NCI-H2081 (cell line): ENCODE results near the gene IGSF9B.

ENCODE experiments used
- DNase-seq, 2 experiments: peaks; one replicate each; lab custom pipeline; 2025; lab: John Stamatoyannopoulos, UW

The IGSF9B gene

DNA sequence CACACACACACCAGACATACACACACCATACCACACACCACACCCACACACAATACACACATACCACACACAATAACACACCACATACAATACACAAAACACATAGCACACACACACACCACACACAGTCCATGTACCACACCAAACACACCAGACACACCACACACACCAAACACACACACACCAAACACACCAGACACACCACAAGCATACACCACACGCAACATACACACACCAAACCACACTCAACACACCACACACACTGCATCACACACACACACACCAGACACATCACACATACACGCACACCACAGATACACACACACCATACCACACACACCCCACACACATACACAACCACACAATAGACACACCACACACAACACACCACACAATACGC lies 54.8 kb downstream of the IGSF9B start:
- DNase-seq: no peak

GRCh38 chr11:133901316-133901715 lies 55.5 kb downstream of the IGSF9B start:
- no peak for DNase-seq

DNA sequence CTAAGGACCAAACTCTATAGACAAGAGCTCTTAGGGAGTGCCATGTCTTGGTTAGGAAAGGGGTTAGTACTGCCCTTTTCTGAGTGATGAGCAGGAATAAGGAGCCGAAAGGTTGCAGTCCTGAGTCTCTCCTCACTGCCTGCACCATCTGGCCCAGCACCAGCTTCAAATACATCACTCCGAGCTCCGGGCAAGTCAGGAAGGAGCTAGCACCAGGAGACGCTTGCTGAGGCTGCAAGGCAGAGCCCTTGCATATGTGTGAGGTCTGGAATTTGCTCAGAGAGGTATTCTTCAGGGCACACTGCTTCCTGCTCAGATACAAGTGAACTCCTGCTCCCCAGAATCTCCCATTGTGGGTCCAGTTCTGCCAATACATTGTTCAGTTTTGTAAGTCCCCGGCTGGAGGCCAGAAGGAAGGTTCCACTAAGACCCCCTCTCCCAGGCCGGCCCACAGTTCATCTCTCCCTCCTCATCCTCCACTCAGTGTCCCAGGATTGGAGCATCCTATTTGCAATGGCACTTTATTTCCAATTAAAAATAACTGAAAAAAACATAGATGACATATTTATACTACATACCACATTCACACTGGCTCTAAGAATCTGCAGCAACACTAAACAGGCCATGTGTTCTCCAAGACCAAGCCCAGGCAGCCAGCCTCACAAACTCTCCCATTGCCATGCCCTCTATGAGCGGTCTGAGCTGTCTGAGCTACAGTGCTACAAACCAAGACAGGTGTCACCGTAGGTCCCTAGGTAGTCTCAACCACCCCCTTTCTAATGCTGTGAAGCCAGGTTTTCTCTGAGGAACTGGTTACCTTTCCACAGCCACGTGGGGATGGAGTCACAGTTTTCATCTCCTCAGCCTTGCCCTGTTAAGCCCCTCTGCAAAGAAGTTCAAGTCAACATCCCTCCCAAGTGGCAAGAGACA lies 56.3 kb downstream of the IGSF9B start:
- DNase-seq: no peak

- DNase-seq: no peak
These were observed 58.0 kb downstream of the IGSF9B start for GRCh38 chr11:133898770-133899115.

DNA sequence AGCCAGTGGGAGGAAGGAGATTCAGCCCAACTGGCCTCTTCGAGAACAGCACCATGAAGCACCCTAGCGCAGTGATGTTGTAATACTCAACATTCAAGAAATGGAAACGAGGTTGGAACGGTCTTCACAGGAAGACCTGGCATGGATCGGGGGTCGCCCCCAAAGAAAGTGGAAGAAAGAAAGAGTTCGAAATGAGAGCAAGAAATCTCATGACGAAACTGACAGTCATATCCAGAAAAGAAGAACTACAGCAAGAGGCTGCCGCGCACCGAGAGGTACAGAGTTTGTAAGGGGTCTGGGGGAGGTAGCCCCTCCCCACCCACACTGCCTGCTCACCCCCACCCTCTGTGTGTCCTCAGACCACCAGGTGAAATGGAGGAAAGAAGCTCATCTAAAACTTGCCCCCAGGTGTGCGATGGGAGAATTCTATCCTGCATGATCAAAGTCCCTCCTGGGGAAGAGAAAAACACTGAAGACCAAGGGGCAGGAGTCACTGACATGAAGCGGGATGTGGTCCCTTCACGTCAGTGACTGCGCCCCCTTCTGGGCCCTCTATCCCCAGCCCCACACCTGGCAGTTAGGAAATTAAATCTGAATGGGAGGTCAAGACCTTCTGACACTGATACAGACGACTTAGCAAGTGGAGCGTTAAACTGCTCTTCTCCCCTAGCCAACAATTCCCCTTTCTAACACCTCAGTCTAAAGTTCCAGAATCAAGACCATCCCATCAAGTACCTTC lies 58.6 kb downstream of the IGSF9B start:
- DNase-seq: no peak

GRCh38 chr11:133897331-133897650 lies 59.5 kb downstream of the IGSF9B start:
- DNase-seq: no peak

- no peak for DNase-seq
These were observed 60.0 kb downstream of the IGSF9B start for GRCh38 chr11:133896642-133897330.

GRCh38 chr11:133896028-133896427 lies 60.7 kb downstream of the IGSF9B start:
- DNase-seq: no peak

- no peak for DNase-seq
These were observed 61.2 kb downstream of the IGSF9B start for GRCh38 chr11:133895551-133895950.

DNA sequence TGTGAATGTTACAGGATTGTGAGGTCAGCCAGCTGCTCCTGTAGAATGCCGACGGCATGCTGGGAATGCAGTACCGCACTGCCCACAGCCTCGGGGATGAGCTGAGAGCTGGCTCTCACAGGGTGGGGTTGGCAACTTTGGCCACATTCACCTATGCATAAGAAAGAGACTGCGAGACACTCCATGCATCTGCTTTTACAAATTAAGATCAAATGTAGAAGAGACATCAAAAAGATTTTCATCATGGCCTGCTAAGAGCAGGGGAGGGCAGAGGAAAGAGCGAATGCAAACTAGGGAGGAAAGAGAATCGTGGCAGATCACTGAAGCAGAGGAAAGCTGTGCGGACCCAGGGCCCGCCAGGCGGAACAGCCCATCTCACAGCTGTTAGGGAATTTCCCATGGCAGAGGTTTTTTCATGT lies 61.7 kb downstream of the IGSF9B start:
- DNase-seq: no peak

DNA sequence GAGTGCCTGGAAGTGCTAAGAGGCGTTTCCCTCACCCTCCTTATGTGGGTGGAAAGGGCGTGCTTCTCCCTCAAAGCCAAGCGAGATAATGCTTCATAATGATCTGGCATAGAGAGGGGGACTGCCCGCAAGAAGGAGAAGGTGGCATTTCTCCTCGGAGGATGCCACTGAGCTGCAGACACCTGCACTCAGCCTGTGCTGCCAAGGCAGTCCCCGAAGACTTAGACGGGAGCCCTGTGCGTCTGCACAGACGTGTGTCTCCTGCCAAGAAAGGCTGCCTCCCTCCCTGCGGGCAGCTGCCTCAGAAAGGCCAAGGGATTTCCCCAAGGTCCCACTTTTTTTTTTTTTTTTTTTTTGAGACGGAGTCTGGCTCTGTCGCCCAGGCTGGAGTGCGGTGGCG lies 63.4 kb downstream of the IGSF9B start:
- DNase-seq: no peak

GRCh38 chr11:133892584-133893380 lies 64.0 kb downstream of the IGSF9B start:
- no peak for DNase-seq

- DNase-seq: no peak
These were observed 64.6 kb downstream of the IGSF9B start for GRCh38 chr11:133892126-133892525.

DNA sequence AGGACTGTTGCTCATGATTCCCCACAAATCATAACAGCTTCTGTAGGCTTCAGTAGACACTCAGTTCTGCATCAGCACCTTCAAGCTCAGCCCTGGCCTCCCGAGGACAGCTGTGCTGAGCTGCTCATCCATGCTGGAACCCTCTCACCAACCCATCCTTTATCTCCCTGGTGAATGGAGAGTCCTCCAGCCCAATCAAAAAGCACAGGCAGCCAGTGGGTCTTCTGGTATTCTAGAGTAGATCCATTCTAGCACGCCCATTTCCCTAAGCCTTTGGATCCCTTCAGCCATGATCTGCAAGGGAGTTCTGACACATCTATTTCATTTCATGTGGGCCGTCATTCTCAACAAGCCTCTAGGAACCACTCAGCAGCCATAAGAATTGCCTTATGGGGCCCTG lies 66.9 kb downstream of the IGSF9B start:
- DNase-seq: no peak

- DNase-seq: no peak
These were observed 67.6 kb downstream of the IGSF9B start for GRCh38 chr11:133889188-133889587.

DNA sequence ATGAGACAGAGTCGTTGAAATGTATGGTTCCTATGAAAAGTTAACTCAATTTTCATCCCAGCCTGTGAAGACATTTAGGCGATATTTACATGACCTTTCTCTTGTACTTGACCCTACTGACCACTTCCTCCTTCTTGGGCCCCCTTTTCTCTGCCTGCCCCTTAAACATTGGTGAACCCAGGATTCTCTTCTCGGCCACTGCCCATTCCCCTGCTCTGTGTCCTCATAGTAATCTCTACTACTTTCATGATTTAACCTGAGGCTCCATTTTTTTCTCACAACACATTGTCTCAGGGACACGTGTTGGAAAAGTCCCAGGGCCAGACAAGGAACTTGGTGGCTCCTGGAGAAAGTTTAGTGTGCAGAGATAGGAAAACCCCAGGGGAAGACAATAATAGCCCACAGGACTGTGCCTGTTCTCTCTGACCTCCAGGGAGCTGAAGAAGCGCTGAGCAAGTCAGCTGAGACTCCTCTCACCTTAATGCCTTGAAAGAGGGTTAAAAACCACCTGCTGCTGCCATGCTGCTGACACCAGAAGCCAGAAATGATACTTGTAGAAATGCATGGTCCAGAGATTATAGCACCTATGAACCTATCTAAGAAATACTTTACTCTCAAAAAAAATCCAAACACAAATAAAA lies 69.0 kb downstream of the IGSF9B start:
- DNase-seq: no peak

- DNase-seq: no peak
These were observed 70.7 kb downstream of the IGSF9B start for GRCh38 chr11:133886029-133886428.

DNA sequence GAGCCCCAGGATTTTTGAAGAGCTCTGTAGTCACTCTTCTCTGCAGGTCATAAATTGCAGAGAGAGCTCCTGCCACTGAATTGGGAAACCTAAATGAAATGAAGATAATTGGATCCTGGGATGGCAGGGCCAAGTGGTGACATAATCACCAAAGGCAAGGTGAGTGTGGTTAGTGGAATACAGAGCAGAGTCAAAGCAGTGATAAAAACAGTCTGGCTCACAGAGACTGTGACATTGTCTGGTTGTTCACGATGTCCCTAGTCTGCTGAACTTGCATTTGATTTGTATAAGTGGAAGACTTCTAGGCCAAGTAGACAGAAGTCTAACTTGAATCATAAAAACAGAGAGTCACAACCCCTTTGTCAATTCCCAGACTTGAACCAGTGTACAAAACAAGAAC lies 84.6 kb downstream of the IGSF9B start:
- no peak for DNase-seq

- DNase-seq: no peak
These were observed 89.3 kb downstream of the IGSF9B start for GRCh38 chr11:133867456-133867855.

GRCh38 chr11:133865466-133865865 lies 91.3 kb downstream of the IGSF9B start:
- no peak for DNase-seq

GRCh38 chr11:133864756-133865155 lies 92.0 kb downstream of the IGSF9B start:
- no peak for DNase-seq

GRCh38 chr11:133860151-133860550 lies 96.6 kb downstream of the IGSF9B start:
- no peak for DNase-seq
